Activated CD4-positive, CD25-positive, alpha-beta regulatory T cell treated with anti-CD3 and anti-CD28 coated beads, Interleukin-2, amount 50 U/mL, for 24 hours (primary cell): ENCODE results near the gene RNF152.

ENCODE experiments used
- ATAC-seq, 2 donors: fragments of 150-1000 bp; cut with Tn5 transposase; one replicate each; pipeline ENCODE4 v1.10.0; 2021; ENCODE audit warnings: mild to moderate bottlenecking in 1 of 2, moderate library complexity in 1 of 2

Gene RNF152

DNA sequence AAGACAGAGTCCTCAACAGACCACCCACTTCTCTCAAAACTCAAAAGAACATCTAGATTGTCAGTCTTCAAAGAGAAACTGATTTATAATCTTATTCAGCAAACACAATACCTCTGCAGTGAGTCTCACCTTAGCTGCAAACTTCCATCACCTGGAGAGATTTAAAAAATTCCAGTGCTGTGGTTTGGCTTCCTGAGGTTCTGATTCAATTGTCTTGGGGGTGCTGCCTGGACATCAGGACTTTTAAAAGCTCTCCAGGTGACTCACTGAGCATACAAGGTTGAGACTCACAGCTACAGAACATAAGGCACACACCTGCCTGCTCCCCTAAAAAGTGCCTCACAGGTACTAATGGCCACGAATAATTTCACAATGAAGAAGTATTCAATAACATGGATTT lies 40.3 kb downstream of the RNF152 start:
- no peak for ATAC-seq

DNA sequence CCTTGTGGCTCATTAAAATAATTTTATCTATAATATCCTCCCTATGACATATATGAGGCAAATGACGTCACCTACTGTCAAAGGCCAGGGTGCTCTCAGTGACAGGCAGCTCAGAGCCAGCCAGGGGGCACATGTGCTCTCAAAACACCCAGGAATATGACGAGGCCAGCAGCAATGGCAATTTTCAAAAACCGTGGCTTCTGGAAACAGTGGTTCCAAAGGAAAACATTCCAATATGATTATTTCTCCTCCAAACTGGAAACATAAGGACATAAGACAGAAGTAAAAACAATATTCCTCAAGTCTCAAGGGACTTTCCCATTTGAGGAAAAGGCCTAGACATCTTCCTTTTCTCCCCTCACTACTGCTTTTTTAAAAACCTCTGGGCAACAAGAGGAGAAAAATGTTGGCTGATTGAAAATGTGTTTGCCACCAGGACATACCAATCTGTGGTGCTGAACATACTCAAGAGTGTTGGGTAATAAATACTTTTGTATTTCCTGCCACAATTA lies 40.8 kb downstream of the RNF152 start:
- ATAC-seq, result no peak

DNA sequence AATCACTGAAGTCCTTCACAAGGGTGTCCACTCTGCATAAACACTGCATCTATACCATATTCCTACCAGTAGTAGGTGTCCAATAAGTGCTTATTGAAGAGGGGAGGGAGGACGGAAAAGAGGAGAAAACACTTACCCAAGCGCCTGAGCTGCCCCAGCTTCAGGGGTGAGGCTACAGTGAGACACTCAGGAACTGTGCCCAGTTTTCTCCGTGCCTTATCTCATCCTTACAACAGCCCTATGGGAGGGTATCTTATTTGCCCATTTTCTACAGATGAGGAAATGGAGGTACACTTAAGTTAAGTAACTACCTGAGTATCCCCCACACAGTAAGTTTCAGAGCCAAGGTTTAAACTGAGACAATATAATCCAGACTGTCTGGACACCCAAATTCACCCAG lies 41.5 kb downstream of the RNF152 start:
- no peak for ATAC-seq

DNA sequence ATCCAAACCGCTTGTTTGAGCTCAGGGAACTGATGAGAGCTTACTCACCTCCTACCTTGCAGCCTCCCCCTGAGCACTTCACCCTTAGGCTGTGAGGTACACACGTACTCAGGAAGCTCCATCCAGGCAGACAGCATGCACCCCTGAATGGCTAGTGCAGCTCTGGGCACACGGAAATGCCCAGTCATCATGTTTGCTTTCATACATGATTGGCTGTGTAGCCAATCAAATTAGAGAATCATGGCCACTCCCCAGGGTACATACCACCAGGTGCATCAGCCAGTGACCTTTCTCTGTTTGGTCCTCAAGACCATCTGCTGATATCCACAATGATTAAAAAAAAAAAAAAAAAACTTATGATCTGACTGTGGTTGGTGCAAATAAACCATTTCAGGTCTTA lies 42.1 kb downstream of the RNF152 start:
- no peak for ATAC-seq

GRCh38 chr18:61847164-61847791 lies 45.5 kb downstream of the RNF152 start:
- no peak for ATAC-seq

DNA sequence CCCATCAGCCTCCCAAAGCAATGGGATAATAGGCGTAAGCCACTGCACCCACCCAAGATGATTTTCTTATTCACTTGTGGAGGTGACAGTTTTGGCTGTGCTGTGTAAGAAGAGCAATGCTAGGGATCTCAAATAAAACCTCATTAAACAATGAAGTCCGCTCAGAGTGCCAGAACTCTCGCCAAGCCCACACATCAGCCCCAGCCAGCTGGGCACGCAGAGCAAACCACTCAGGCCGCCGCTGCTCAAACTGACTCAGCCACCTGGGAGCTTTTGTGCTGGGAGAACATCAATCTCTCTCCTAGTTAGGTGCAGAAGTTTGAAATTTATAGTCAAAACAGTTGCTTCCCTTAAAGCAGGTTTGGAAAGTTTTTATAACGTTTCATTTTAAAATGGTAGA lies 47.6 kb downstream of the RNF152 start:
- ATAC-seq, result no peak

- no peak for ATAC-seq
These were observed 48.1 kb downstream of the RNF152 start for GRCh38 chr18:61844726-61845125.

GRCh38 chr18:61842146-61842545 lies 50.7 kb downstream of the RNF152 start:
- ATAC-seq, result no peak

- ATAC-seq, result no peak
These were observed 51.1 kb downstream of the RNF152 start for GRCh38 chr18:61841706-61842105.

DNA sequence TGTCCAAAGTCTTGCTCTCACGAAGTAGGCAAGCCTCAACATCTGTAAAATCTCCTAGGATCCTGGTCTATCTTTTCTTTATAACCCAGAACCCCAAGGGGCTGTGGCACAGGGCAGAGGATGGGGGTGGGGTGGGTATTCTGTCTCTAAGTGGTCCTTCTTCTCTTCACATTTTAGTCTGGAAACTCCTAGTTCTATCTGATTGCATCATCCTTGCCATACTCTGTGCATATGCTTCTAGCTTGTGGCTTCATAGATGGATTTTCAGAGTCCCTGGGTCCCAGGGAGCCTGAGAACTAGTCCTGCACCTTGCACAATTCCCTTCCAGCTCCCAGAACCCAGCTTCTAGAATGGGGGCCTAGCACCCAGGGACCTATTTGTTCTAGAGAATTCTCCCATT lies 52.5 kb downstream of the RNF152 start:
- ATAC-seq, result no peak

GRCh38 chr18:61838521-61838920 lies 54.3 kb downstream of the RNF152 start:
- no peak for ATAC-seq

- ATAC-seq, result no peak
These were observed 58.8 kb downstream of the RNF152 start for GRCh38 chr18:61833978-61834377.

- no peak for ATAC-seq
These were observed 59.4 kb downstream of the RNF152 start for GRCh38 chr18:61833387-61833786.

GRCh38 chr18:61832858-61833257 lies 59.9 kb downstream of the RNF152 start:
- ATAC-seq, result no peak

- no peak for ATAC-seq
These were observed 61.7 kb downstream of the RNF152 start for GRCh38 chr18:61831071-61831470.

GRCh38 chr18:61829108-61829507 lies 63.7 kb downstream of the RNF152 start:
- no peak for ATAC-seq

DNA sequence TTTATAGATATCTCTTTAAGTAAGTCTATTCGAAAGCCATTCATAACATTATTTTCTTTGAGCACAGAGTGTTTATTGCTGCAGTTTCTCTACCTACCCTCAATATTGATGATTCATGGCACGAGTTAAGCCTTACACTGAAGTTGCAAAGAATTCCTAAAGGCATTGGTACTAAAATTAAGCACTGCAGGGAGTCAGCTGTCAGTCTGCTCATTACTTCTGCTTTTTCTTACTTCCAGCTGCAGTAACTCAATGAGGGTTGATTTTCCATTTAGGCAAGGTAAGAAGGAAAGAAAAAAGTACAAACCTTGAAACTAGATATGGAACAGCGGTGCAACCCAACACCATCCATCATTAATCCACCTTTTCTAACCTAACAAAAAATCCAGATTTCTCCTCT lies 65.2 kb downstream of the RNF152 start:
- ATAC-seq, result no peak

- no peak for ATAC-seq
These were observed 67.4 kb downstream of the RNF152 start for GRCh38 chr18:61825386-61825785.

DNA sequence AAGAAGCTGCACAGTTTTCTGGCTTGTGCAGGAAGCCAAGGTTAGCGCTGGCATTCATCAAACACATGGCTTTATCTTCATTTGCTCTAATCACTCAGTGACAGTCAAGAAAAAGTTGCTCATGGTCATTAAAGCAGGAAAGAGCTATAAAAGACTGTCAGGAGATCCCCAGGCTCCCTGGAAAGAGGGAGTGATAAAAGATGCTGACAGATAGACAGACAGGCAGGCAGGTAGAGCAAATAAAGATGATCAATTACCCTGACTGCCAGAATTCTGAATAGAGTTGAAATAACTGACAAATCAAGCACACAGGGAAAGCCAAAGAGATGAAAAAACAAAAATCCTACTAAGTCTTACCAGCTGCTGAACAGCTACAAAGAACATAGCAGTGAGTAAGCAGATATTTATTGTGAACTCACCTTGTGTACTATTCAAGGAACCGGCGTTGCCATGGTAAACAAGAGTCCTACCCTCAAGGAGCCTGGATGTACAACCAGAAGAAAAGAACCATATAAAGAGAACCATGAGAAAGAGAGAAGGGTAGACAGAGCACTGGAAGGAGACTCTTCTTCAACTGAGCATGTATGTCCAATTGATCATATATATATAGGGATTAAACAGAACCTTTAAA lies 68.0 kb downstream of the RNF152 start:
- no peak for ATAC-seq

DNA sequence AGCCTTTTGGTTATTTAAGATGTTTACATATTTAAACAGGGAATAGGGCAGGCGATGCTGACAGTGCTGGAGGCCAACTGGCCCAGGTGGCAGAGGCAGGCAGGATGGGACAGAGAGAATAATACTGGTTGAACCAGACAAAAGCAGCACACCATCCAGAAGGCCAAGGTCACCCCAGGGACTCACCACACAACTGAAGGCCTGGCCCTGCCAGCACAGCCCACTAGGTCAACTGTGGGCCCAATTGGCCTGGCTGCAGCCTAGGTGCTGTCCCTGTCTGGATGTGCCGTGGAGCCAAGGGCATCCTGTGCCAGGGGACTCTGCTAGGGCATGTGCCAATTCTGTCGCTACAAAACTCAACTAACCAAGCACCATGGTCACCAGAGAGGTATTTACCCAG lies 69.2 kb downstream of the RNF152 start:
- no peak for ATAC-seq

- ATAC-seq, result no peak
These were observed 69.9 kb downstream of the RNF152 start for GRCh38 chr18:61822879-61823278.

DNA sequence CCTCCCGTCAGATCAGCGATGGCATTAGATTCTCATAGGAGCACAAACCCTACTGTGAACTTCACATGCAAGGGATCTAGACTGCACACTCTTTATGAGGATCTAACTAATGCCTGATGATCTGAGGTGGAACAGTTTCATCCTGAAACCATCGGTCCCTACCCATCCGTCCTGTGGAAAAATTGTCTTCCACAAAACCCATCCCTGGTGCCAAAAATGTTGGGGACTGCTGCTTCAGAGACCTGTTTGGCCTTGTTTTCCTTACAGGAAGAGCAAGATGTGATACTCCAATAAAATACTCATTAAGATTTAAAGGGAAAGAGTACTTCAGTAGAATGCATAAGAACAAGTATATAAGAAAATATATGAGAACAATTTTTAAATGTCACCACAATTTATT lies 71.1 kb downstream of the RNF152 start:
- no peak for ATAC-seq

DNA sequence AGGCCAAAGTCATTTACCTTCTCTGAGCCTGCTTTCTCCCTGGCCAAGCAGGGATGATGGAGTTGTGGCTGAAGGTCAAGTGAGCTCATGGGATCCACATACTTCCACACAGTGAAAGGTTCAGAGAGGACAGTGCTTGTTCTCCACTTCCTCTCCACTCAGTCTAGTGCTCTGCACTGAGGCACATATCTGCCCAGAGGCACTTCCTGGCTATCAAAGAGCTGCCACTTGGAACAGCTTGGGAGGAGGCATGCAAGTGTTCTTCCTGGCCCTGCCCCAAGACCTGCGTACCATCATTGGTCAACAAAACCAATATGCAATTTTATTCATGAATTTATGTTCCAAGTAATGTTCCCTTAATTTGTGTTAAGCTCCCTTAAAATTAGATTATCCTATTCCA lies 71.9 kb downstream of the RNF152 start:
- ATAC-seq, result no peak

DNA sequence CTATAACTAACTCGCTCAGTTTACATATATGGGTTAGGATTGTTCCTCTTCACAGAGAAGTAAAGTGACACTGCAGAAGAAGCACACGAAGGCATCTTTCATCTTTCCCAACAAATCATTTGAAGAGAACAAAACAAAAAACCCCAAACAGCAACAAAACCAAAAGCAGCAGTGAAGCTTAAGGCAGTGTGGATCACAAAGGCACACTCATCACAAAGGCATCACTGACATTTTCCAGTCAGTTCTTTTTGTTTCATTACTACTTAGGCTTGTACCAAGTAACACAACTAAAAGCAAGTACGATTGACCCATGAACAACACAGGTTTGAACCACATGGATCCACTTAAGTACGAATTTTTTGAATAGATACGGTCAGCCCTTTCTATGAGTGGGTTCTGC lies 75.7 kb downstream of the RNF152 start:
- ATAC-seq, result no peak
